BE2C (cell line): ENCODE measurements around the gene QKI.

Experiments used
- DNase-seq: peaks from one replicate; pipeline ENCODE4 v3.0.0-alpha.2; 2020
- H3K27me3 ChIP-seq: fragments of 250-450 bp; sonication (Bioruptor Pico); 2 replicates; pipeline ENCODE4 v1.5.1; 2020; ENCODE audit warnings: mild to moderate bottlenecking
- H3K36me3 ChIP-seq: fragments of 250-450 bp; sonication (Bioruptor Pico); 2 replicates; pipeline ENCODE4 v1.5.1; 2020; ENCODE audit warnings: mild to moderate bottlenecking
- H3K4me1 ChIP-seq: fragments of 250-450 bp; sonication (Bioruptor Pico); 2 replicates; pipeline ENCODE4 v1.5.1; 2020
- H3K4me3 ChIP-seq: 2 replicates; pipeline ENCODE4 v1.5.1; 2011; ENCODE audit warnings: low read depth, low read length
- H3K9me3 ChIP-seq: fragments of 250-450 bp; sonication (Bioruptor Pico); 2 replicates; pipeline ENCODE4 v1.5.1; 2020
- TF ChIP-seq, protein P1 (sequence below): IDR thresholded peaks from 2 replicates; pipeline ENCODE4 v1.5.1; 2012; ENCODE audit warnings: mild to moderate bottlenecking, low read depth, low read length

The QKI gene

DNA sequence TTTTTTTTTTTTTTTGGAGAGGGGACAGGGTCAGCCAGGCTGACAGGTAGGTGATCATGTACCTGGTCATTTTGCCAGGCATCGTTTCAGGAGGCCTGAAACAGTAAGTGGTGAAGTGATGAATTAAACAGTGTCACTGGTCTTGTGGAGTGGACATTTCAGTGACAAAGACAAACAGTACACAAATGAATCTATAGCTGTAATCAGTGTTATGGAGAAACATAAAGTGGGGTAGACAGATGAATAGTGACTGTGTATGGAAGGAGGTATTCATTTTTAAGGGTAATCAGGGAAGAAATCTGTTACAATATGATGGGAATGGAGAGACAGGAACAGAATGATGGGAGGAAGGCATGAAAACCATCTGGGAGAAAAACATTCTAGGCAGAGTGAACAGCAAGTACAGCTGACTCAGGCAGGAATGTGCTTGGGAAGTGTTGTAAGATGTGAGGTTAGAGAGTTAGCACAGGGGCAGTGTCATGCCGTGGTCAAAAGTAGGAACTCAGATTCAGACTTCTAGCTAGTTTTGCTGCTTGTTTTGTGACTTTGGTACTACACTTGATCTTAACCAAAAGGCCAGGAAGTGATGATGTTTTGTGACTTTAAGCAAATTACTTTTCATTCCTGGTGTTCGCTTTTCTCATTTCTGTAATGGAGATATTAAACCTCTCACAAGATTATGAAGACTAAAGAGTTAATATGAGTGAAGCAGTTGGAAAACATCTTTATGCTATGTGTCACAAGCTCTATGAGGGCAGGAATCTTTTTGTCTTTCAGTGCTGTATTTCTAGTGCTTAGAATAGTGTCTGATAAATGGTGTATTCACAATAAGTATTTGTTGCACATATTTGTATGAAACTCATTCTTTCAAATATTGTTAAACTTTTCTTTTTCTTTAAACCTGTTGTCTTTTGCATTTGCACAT, 43.4 kb downstream of the QKI start:
- H3K4me1 ChIP-seq = no peaks in the 10 kb centered on the region
- no peaks in the 10 kb centered on the region for H3K27me3 ChIP-seq
- TF ChIP-seq, protein P1, sequence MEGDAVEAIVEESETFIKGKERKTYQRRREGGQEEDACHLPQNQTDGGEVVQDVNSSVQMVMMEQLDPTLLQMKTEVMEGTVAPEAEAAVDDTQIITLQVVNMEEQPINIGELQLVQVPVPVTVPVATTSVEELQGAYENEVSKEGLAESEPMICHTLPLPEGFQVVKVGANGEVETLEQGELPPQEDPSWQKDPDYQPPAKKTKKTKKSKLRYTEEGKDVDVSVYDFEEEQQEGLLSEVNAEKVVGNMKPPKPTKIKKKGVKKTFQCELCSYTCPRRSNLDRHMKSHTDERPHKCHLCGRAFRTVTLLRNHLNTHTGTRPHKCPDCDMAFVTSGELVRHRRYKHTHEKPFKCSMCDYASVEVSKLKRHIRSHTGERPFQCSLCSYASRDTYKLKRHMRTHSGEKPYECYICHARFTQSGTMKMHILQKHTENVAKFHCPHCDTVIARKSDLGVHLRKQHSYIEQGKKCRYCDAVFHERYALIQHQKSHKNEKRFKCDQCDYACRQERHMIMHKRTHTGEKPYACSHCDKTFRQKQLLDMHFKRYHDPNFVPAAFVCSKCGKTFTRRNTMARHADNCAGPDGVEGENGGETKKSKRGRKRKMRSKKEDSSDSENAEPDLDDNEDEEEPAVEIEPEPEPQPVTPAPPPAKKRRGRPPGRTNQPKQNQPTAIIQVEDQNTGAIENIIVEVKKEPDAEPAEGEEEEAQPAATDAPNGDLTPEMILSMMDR = no peak
- H3K4me3 ChIP-seq = no peak overlapping the region
- no peaks in the 10 kb centered on the region for H3K9me3 ChIP-seq
- H3K36me3 ChIP-seq = peaks cover 6% of the 10 kb centered on the region
- no peak for DNase-seq

DNA sequence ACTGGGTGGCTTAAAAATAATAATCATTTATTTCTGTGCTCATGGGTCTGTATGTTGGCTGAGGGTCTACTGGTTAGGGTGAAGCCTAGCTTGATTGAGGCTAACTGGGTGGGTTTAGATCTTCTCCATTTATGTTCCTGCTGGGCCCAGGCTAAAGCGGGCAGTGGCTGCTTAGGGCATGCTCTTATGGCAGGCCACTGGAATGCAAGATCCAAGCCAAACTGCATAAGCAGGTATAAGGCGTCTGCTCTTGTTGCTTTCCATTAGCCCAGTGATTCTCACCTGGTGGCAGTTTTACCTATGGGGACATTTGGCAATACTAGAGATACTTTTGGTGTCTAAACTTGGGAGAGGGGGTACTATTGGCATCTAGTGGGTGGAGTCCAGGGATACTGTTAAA, 44.5 kb downstream of the QKI start:
- peaks cover 6% of the 10 kb centered on the region for H3K36me3 ChIP-seq
- no peaks in the 10 kb centered on the region for H3K27me3 ChIP-seq
- DNase-seq = no peak
- no peaks in the 10 kb centered on the region for H3K4me1 ChIP-seq
- H3K9me3 ChIP-seq = no peaks in the 10 kb centered on the region
- TF ChIP-seq, protein P1 = no peak
- no peak overlapping the region for H3K4me3 ChIP-seq

DNA sequence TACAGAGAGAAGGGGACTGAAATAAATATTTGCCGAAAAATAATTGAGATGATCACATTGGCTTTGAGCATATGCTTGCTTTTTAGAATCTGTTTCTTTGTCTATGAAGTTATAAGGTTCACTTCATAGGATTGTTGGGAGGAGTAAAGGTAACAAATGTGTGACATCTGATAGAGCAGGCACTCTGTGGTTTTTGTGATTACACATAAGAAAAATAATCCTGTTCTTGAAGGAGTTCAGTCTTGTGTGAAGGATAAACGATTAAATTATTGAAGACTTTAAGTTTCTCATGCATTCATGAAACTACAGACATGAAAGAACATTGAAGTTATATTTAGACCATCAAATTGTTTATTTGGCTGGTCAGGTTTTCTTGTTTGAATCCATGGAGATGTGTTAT, 45.0 kb downstream of the QKI start:
- TF ChIP-seq, protein P1 = no peak
- Histone ChIP-seq H3K4me1 (no peaks in the 10 kb centered on the region), H3K27me3 (no peaks in the 10 kb centered on the region), H3K4me3 (no peak overlapping the region), H3K36me3 (peaks cover 6% of the 10 kb centered on the region), H3K9me3 (no peaks in the 10 kb centered on the region)
- DNase-seq = no peak

DNA sequence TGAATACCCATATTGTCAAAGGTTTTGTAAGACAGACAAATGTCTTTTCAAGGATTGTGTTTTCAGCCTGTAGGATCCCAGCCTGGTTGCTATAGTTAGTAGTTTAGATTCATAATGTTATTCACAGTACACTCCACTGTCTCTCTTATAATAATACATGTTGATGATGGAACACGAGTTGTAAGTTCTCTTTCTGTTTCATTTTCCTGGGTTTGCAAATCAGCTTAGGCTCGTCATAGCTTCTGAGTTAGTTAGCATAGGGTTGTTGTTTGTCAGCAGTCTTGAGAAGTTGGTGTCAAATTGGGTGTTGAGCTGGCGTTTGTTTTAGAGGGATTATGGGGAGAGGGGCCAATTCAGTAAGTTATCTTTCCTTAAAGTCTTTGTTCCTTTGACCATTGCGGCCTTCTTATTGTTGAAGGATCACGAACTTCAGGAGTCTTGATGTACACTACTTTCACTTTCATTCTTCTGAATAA, 45.8 kb downstream of the QKI start:
- Histone ChIP-seq H3K4me1 (no peaks in the 10 kb centered on the region), H3K36me3 (peaks cover 6% of the 10 kb centered on the region), H3K4me3 (no peak overlapping the region), H3K27me3 (no peaks in the 10 kb centered on the region), H3K9me3 (no peaks in the 10 kb centered on the region)
- no peak for DNase-seq
- TF ChIP-seq, protein P1 = no peak

DNA sequence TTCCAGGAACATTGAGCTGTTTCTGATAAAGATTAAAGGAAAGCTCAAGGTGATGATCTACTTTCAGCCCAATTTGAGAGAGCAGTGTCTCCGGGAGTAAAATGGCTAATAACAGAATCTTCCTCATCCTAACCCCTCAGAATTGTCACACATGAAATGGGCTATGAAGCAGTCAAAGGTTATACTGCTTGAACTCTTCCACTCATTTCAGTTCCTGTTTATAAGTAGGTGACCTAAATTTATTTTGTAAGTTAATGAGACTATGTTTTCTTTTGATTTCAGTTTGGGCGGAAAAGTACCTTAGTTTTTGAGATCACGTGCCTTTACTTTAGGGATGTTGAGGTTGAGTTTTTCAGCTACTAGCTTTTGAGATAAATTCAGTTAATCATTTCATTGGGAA, 47.2 kb downstream of the QKI start:
- TF ChIP-seq, protein P1 = no peak
- H3K4me3 ChIP-seq = no peak overlapping the region
- no peak for DNase-seq

DNA sequence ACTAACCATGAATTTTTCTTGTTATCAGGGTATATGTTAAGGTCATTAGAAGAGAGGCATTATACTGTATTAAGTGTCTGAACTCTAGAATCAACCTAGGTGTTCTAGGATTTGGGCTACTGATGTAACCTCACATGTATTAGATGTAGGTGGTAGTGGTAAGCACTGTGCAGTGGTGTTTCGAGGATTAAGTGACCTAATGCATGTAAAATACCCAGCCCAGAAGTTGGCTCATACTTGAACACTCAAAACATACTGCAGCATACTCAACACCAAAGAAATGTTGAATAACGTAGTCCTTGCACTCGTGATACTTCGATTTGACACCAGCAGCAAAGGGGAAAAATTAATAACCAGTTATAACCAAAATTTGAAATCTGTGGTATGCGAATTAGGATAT, 48.7 kb downstream of the QKI start:
- H3K36me3 ChIP-seq = no peaks in the 10 kb centered on the region
- H3K4me3 ChIP-seq = no peak overlapping the region
- TF ChIP-seq, protein P1 = no peak
- H3K27me3 ChIP-seq = no peaks in the 10 kb centered on the region
- no peak for DNase-seq
- no peaks in the 10 kb centered on the region; the same call in 1 of the 2 replicates for H3K4me1 ChIP-seq
- H3K9me3 ChIP-seq = no peaks in the 10 kb centered on the region

More for the DNA sequence above, 47.2 kb downstream of the QKI start:
- H3K36me3 ChIP-seq = peaks cover 6% of the 10 kb centered on the region
- H3K27me3 ChIP-seq = no peaks in the 10 kb centered on the region
- H3K4me1 ChIP-seq = no peaks in the 10 kb centered on the region
- no peaks in the 10 kb centered on the region for H3K9me3 ChIP-seq
